ENCODE measurements around the gene AKAP3. TPM values are rescaled to one million over a fixed set of nuclear protein-coding genes. Genes with fewer than 3 reads are reported as not detected.

AKAP3 gene
- total RNA-seq, 1 donor from 2014 or later: 0.65 TPM

Other genes with a start within 250 kb of the AKAP3 start
- gene FGF6, start 203.2 kb downstream of the AKAP3 start, total RNA-seq: not detected in 2 replicates
- 34.1 and 39.4 TPM in 2 replicates for gene RAD51AP1, start 110.2 kb downstream of the AKAP3 start, total RNA-seq
- gene DYRK4, start 86.8 kb downstream of the AKAP3 start, total RNA-seq: 25.7 and 29.8 TPM in 2 replicates
- 118 and 123 TPM in 2 replicates for gene NDUFA9, start 63 bp upstream of the AKAP3 start, total RNA-seq
- 0.39 and 2.1 TPM in 2 replicates for gene GALNT8, start 71.3 kb upstream of the AKAP3 start, total RNA-seq